HUES48 (cell line): ENCODE measurements around the gene UMAD1.

ENCODE experiments used
- H3K27ac ChIP-seq: one replicate; pipeline ENCODE4 v1.7.0; 2013; ENCODE audit warnings: low read depth, low read length, inconsistent platforms
- H3K27me3 ChIP-seq: 2 replicates; pipeline ENCODE4 v1.6.1; 2013; ENCODE audit warnings: mild to moderate bottlenecking, low read length; ENCODE audit not compliant: control insufficient read depth, insufficient read depth
- H3K36me3 ChIP-seq: 2 replicates; pipeline ENCODE4 v1.6.1; 2013; ENCODE audit warnings: low read length; ENCODE audit not compliant: control insufficient read depth, insufficient read depth
- H3K4me1 ChIP-seq: 2 replicates; pipeline ENCODE4 v1.6.1; 2013; ENCODE audit warnings: mild to moderate bottlenecking, low read length; ENCODE audit not compliant: control insufficient read depth, insufficient read depth
- H3K4me3 ChIP-seq: 2 replicates; pipeline ENCODE4 v1.5.1; 2013; ENCODE audit warnings: mild to moderate bottlenecking, low read depth, low read length
- H3K9ac ChIP-seq: 2 replicates; pipeline ENCODE4 v1.6.1; 2013; ENCODE audit warnings: mild to moderate bottlenecking, low read depth, low read length, moderate library complexity
- H3K9me3 ChIP-seq: 2 replicates; pipeline ENCODE4 v1.6.1; 2013; ENCODE audit warnings: low read length; ENCODE audit not compliant: control insufficient read depth, insufficient read depth

Gene UMAD1

DNA sequence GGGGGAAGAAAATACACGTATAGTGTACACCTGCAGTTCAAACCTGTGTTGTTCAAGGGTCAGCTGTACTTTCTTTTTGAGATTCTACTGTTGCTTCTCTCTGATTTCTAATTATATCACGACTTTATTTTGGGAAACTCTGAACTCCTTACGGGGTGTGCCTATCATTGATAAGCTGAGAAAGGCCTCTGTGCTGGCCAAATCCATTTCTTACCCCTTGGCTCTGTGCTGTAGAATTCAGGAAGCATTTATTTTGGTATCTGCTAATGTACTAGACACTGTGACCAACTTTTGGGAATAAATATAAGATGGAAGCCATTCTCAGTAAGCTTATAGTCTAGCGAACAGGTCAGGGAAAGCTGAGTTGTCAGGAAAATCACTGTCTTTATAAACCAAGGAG is 104.7 kb downstream of the UMAD1 start:
- H3K27me3 ChIP-seq = no peaks in the 10 kb centered on the region
- H3K4me1 ChIP-seq = peaks cover 8% of the 10 kb centered on the region; the same call in 1 of the 2 replicates
- H3K27ac ChIP-seq = no peak overlapping the region
- H3K36me3 ChIP-seq = no peaks in the 10 kb centered on the region
- no peak overlapping the region for H3K4me3 ChIP-seq
- H3K9me3 ChIP-seq = no peaks in the 10 kb centered on the region
- H3K9ac ChIP-seq = no peak overlapping the region

DNA sequence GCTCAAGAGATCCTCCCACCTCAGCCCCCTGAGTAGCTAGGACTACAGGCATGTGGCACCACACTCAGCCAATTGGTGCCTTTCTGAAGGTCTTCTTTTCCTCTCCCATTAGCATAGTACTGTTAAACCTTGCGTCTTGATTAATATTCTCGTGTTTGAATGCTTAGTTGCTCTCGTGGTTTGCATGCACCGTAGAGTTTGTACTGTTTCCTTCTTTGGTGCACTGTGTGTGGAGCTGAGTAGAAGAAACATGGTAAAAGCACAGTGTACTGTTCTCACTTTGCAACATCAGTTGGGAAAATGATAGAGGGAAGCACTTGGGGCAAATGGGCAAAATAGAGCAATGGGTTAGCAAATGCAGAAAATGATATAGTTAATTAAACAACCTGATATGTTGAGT is 105.4 kb downstream of the UMAD1 start:
- H3K9ac ChIP-seq = no peak overlapping the region
- H3K27me3 ChIP-seq = no peaks in the 10 kb centered on the region
- no peak overlapping the region for H3K27ac ChIP-seq
- H3K4me1 ChIP-seq = peaks cover 8% of the 10 kb centered on the region; the same call in 1 of the 2 replicates
- no peaks in the 10 kb centered on the region for H3K36me3 ChIP-seq
- H3K4me3 ChIP-seq = no peak overlapping the region
- H3K9me3 ChIP-seq = no peaks in the 10 kb centered on the region

DNA sequence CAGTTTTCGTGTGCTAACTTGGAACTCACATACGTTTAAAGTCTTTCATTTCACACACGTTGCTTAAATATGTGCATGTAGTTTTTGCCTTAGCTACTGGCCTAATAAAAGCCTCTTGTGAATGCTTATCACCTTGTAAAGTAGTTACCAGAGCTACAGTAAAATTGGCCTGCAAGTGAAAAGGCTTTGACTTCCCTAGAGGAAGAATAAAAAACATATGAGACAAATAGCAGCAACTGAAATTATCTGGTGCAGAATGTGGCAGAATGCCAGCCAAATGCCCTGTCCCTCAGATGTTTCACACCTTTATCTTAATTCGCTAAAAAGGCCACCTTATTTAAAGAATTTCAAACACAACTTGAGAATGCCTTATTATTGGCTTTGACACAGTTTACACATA is 105.9 kb downstream of the UMAD1 start:
- Histone ChIP-seq H3K9me3 (no peaks in the 10 kb centered on the region), H3K27ac (no peak overlapping the region), H3K9ac (no peak overlapping the region), H3K27me3 (no peaks in the 10 kb centered on the region), H3K4me3 (no peak overlapping the region), H3K4me1 (peaks cover 8% of the 10 kb centered on the region; the same call in 1 of the 2 replicates), H3K36me3 (no peaks in the 10 kb centered on the region)

DNA sequence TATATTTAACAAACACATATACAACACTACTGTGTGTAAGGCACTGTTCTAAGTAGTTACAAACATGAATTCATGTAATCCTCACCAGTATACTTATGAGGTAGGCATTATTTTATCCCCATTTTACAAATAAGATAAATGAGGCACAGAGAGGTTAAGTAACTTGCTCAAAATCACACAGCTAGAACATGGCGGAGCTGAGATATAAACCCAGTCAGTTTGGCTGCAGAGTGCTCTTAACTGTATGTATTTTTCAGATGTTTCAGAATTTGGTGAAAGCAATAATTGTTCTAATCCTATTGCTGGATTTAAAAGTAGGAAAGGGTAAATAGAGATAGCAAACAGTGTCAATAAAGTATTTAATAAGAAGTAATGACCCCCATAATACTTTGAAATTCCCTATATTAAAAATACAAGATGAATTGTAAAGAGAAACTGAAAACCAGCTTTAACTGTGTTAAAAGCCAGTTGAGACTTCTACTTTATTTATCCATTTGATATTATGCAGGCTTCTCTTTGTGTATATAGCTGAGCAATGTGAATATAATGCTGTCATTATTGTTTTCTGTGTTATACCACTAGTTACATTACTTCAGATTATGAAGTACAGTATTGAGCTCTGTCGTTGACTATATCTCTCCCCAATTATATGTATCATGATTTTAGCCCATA is 110.2 kb downstream of the UMAD1 start:
- H3K9ac ChIP-seq = no peak overlapping the region
- H3K27me3 ChIP-seq = no peaks in the 10 kb centered on the region

DNA sequence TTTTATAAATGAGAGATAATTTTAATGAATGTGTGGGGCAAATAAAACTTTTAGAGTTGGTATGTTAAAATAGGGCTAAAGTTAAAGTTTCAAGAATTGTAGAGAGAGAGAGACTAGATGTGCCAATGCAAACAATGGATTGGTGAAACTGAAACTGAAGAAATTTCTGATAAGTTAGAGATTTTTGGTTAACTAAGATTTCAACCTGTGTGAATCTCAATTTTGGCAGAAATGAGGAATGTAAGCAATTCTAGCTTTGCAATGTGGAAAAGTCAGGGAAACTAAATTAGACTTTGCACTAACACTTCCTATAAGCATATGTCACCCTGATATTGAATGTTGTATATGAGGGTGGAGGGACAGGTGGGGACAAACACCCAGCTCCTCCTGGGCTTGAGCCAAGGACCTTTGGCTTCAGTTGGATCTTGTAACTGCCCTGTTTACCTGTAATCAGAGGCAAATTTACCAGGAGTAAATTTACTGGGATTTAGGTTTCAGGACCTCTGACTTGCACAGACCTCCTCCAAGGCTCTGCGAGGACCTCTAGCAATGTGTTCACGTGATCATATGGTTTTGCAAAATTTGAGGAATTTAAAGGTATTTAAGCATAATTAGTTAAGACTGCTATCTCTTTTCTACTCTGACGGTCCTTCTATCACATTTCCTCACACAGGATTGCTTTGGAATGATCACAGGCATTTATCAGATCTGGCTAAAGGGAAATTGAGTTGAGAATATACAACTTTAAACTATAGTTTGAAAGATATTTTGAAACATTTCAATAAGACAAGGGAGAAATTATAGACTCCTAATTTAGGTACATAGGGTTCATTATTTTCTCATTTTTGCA is 110.9 kb downstream of the UMAD1 start:
- Histone ChIP-seq H3K27me3 (no peaks in the 10 kb centered on the region), H3K27ac (peak overlapping the region; percentile 45), H3K4me3 (no peak overlapping the region), H3K9me3 (no peaks in the 10 kb centered on the region), H3K36me3 (no peaks in the 10 kb centered on the region), H3K9ac (no peak overlapping the region), H3K4me1 (no peaks in the 10 kb centered on the region)

More for the DNA sequence above, 110.2 kb downstream of the UMAD1 start:
- Histone ChIP-seq H3K36me3 (no peaks in the 10 kb centered on the region), H3K27ac (no peak overlapping the region), H3K9me3 (no peaks in the 10 kb centered on the region), H3K4me1 (no peaks in the 10 kb centered on the region), H3K4me3 (no peak overlapping the region)

DNA sequence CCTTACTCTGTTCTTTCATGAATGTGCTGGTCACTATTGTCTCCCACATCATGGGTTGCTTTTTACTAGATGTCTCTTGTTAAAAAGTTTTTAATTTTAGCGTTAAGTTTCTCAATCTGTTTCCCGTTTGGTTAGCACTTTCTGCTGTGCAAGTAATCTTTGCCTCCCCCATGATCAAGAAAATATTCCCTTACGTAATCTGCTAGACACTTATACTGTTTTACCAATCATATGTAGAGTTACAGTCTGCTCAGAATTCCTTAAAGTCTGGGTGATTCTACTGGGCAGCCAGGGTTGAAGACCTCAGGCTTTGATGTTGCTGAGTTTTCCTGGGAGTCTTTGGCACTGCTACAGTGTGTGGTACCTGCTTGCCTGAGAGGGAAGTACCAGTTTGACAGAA is 116.0 kb downstream of the UMAD1 start:
- no peaks in the 10 kb centered on the region for H3K36me3 ChIP-seq
- H3K9me3 ChIP-seq = no peaks in the 10 kb centered on the region
- H3K27me3 ChIP-seq = no peaks in the 10 kb centered on the region
- H3K9ac ChIP-seq = no peak overlapping the region
- H3K4me1 ChIP-seq = 0 out of 2 replicates have a peak, but pooled peaks cover 4% of the 10 kb centered on the region
- H3K27ac ChIP-seq = no peak overlapping the region
- H3K4me3 ChIP-seq = no peak overlapping the region

DNA sequence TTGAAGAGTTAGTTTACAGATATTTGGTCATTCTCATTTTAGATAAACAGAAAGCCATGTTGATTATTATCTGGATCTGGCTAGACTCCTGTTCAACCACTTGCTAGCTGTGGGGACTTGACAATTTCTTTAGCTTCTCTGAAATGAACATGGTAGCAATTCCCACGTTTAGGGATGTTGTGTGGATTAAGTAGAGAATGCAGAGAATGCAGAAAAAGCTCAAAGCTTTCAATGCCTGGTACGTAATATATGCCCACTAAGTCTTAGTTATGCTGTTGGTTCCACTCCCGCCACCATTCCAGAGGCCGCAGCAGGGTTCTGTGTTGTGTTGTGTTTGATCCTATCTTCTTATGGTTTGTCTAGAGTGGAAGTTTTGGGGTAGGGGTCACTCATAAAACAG is 117.0 kb downstream of the UMAD1 start:
- H3K4me3 ChIP-seq = no peak overlapping the region
- no peaks in the 10 kb centered on the region for H3K27me3 ChIP-seq
- H3K36me3 ChIP-seq = no peaks in the 10 kb centered on the region
- no peaks in the 10 kb centered on the region for H3K9me3 ChIP-seq
- peaks cover 8% of the 10 kb centered on the region; the same call in 1 of the 2 replicates for H3K4me1 ChIP-seq
- H3K9ac ChIP-seq = no peak overlapping the region
- H3K27ac ChIP-seq = no peak overlapping the region

DNA sequence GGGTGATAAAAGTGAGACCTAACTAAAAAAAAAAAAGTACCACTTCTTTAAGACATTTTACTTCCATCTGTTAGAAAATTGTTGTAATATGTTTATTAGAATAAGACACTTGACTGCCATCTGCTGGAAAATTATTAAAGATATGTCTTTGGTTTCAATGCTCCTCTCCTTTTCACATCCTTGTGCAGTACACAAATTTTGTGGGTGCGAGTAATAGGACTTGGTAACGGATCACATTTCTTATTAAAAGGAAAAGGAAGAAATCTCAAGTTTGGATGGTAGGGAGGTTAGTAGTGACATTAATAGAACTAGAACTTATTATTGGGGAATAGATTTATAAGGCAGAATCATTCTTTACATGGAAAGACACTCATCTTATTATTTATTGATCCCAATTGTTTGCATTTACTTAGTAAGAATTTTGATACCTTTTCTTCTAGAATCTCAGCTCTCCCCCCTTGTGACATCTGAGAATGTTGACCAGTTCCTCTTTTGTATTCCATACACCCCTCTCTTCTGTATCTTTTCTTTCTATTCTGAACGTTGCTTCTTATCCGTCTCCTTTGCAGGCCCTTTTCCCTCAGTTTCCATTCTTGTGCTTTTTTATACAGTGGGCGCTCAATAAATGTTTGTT is 120.9 kb downstream of the UMAD1 start:
- no peak overlapping the region for H3K4me3 ChIP-seq

DNA sequence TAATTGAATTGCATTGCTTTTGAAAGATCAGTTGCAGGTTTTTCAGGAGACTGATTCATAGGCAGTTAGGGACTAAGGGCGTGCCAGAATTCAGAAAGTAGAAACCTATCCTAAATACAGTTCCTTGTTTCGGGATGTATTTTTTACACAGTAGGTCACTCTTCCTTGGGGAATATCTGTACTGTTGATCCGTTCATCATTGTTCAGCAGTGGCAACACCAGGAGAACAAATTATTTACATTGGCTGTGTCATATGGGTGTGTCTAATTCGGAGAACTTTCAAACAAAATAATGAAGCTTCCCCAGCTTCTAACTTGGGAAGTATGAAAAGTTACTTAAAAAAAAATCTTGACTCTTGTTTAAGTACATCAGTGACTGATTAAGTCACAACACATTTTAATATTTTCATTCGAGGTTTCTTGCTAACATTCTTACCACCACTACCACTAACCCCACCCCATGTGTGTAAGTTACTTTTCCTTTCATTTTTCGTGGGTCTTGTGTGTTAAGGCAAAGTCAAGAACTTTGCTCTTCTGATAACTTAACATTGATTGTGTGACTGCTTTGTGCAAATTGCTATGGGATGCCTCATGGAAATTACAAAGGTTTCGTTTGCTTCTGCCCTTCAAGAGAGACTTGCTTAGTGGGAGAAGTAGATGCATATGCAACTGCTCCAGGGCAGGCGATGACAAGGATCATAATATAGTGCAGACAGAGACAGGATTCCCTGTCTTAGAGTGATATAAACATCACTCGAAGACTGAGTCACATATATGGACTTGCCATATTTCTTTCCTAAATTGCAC is 121.6 kb downstream of the UMAD1 start:
- H3K4me1 ChIP-seq = peaks cover 7% of the 10 kb centered on the region; the same call in 1 of the 2 replicates
- no peak overlapping the region for H3K27ac ChIP-seq
- no peak overlapping the region for H3K4me3 ChIP-seq
- H3K27me3 ChIP-seq = no peaks in the 10 kb centered on the region
- H3K9me3 ChIP-seq = no peaks in the 10 kb centered on the region
- H3K9ac ChIP-seq = no peak overlapping the region
- H3K36me3 ChIP-seq = no peaks in the 10 kb centered on the region

More for the DNA sequence above, 120.9 kb downstream of the UMAD1 start:
- Histone ChIP-seq H3K27ac (no peak overlapping the region), H3K27me3 (no peaks in the 10 kb centered on the region), H3K9me3 (no peaks in the 10 kb centered on the region), H3K4me1 (peaks cover 11% of the 10 kb centered on the region; the same call in 1 of the 2 replicates), H3K36me3 (no peaks in the 10 kb centered on the region), H3K9ac (no peak overlapping the region)

DNA sequence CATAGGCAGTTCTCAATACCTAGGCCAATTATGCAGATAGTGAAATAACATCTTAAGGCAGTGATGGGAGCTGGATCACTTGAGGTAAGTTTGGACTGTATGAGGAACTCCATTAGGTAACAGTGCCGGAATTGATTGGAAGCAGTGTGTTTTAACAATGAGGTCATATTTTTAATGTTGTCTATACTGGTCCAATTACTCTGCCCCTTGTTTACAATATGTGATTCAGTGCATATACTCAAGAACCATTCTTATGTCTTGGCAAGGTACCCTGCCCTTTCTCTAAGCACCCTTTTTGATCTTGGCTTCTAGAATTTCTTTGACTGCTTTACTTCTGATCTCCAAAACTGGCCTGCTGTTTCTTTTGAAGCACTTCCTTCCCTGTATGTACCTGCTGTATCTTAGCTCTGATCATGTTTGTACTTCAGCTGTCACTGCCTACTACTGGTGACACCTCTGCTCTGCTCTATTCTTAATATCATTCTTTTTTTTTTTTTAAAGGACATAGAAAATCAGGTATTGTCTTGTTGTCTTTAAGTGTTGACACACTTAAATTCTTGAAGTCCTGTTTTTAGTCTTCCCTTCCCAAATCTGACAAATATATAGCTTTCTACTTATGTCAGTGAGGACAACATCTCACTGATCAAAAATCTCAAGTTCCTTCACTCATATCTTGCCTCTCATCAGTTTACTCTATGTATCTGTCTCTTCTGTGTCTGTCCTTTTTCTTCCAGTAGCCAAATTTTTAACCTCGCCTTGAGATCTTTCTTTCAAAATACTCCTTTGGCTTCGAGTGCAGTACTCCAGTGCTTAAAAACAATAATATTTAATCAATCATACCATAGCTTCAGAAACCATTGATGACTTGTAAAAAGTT is 124.2 kb downstream of the UMAD1 start:
- peaks cover 7% of the 10 kb centered on the region; the same call in 1 of the 2 replicates for H3K4me1 ChIP-seq
- no peaks in the 10 kb centered on the region for H3K36me3 ChIP-seq
- H3K27me3 ChIP-seq = no peaks in the 10 kb centered on the region
- no peak overlapping the region for H3K9ac ChIP-seq
- no peaks in the 10 kb centered on the region for H3K9me3 ChIP-seq
- H3K27ac ChIP-seq = no peak overlapping the region
- H3K4me3 ChIP-seq = no peak overlapping the region
